GM19035 (cell line): ENCODE measurements around the gene PHF2.

Source experiments
- ATAC-seq: cut with Tn5 transposase; IDR thresholded peaks from one replicate; pipeline ENCODE4 v1.9.1; 2021; ENCODE audit not compliant: unreplicated experiment

Gene PHF2

DNA sequence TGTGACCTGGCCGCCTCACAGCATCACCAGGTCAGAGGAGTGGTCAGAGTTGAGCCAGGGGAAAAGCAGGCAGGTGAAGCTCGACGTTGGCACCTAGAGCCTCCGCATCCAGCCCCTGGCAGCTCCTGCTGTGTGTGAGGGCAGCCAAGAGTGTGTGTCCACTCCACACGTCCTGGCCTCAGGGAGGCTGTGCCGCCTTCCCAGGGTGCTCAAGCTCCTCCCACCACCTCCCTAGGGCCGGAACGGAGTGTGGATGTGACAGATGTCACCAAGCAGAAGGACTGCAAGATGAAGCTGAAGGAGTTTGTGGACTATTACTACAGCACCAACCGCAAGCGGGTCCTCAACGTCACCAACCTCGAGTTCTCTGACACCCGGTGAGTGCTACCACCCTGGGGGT is 72.5 kb downstream of the PHF2 start:
- no peak for ATAC-seq

DNA sequence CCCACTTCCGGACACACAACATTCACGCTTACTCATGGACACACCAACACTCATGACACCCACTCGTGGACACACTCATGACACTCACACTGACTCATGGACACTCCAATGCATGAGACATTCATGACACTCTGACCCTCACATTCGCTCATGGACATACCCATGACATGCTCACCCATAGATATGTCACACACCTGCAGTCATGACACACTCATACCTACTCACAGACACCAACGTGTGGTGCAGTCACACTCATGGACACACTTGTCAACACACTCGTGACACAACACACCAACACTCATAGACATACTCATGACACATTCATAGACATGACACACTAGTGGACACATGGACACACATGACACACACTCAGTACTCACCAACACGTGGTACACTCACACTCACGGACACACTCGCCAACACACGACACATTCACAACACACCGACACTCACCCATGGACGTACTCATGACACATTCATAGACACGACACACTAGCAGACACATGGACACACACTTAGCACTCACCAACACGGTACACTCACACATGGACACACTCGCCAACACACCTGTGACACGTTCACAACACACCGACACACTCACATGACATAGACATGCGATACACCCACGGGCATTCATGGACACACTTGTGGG is 73.4 kb downstream of the PHF2 start:
- no peak for ATAC-seq

DNA sequence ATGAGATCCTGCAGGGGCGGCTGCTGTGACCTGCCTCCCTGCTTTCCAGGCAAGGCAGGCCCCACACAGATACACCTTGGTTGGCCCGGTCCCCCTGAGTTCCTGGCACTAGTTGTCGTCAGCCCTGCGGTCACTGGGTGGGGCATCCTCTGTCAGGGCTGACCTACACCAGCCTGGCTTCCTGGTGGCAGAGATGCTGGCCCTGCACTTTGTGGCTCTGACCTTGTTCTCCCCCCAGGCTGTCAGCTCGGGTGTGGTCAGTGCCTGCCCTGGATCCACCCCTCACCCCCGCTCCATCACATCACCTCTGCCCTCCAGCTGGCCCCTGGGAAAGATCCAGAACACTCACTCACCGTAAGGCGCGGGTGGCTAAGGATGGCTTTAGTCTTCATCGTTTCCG is 74.1 kb downstream of the PHF2 start:
- no peak for ATAC-seq

DNA sequence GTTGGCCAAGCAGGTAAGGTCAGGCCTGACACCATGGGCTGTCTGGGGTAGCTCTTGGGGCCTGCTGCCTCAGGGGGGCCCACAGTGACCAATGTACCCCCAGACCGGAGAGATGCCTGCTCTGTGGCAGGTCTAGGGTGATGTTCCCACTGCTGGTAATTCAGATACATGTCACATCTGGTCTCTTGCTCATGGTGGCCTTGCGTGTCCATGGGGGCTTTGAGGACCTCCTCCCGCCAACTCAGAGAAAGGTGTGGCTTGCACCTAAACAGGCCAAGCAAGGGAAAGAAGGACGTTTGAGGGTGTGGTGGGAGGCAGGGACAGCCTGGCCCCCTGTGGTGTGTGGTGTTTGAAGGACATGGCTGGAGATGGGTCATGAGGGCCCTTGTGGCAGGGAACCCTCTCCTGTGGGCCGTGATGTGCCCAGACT is 75.2 kb downstream of the PHF2 start:
- no peak for ATAC-seq

DNA sequence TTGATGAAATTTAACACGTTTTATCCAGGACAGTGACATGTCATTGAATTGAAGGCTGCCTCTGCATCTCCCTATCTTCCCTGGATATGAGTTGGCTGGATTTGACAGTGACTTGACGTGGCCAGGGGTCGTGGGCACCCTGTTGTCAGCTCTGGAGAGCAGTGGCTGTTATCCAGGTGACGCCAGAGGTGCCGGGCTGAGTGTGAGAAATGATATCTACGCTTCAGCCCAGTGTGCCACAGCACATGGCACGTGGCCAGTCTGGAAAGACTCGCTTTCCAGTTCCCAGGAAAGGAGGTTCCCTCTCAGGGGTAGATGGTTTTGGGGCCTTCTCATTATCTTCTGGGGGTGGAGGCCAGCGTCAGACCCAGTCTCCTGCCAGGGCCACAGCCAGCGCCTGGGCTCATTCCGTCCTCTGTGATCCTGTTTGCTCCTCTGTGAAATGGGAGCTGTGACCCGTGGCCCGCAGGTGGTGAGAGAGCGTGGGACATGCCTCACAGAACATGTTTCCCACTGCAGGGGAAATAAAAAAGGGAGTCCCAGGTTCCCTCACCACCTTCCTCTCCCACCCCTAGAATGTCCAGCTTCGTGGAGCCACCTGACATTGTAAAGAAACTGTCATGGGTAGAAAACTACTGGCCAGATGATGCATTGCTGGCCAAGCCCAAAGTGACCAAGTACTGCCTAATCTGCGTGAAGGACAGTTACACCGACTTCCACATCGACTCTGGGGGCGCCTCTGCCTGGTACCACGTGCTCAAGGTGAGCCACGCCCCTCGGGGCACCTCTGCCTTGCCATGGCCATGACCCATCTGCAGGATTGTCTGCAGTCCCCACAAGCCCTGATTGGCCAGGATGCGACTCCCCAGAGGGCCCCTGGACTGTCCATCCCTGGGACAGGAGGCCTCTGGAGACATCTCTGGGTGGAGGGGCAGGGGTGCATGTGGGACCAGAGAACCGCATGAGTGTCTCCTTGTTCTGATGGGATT is 76.5 kb downstream of the PHF2 start:
- ATAC-seq: no peak

DNA sequence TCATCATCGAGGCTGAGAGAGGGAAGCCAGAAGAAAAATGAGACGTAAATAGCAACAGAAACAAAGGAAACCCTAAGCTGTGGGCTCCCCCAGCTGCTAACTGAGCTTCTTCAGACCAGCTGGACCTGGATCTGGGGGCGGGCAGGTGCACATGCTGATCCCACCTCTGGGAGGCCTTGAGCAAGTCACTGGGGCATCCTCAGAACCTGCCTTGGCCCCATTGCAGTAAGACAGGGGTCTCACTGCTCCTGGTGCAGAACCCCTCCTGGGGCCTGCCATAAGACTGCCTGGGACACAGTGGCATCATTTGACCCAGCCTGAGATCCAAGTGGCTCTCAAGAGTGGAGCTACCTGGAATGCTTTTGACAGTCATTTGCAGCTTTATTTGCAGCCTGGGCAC is 77.4 kb downstream of the PHF2 start:
- ATAC-seq: no peak

DNA sequence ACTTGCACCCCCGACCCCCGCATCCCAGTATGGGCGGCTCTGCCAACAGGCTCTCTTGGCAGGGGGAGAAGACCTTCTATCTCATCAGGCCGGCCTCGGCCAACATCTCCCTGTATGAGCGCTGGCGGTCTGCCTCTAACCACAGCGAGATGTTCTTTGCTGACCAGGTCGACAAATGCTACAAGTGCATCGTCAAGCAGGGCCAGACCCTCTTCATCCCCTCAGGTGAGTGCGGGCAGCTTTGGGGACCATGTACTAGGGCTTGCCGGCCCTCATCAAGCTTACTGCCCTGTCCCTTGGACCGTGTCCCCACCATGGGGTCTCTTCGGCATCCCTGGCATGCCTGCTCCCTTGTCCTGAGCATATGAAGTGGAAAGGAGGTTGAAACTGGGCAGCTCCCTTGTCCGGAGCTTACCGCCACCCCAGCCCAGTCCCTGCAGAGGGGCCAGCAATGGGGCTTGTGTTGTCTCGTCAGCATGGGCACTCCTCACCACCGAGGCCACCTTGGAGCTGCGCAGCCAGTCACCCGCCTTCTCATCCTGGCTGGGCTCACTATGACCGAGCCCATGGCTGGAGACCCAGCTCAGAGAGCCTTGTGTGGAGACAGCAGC is 78.1 kb downstream of the PHF2 start:
- ATAC-seq: no peak

DNA sequence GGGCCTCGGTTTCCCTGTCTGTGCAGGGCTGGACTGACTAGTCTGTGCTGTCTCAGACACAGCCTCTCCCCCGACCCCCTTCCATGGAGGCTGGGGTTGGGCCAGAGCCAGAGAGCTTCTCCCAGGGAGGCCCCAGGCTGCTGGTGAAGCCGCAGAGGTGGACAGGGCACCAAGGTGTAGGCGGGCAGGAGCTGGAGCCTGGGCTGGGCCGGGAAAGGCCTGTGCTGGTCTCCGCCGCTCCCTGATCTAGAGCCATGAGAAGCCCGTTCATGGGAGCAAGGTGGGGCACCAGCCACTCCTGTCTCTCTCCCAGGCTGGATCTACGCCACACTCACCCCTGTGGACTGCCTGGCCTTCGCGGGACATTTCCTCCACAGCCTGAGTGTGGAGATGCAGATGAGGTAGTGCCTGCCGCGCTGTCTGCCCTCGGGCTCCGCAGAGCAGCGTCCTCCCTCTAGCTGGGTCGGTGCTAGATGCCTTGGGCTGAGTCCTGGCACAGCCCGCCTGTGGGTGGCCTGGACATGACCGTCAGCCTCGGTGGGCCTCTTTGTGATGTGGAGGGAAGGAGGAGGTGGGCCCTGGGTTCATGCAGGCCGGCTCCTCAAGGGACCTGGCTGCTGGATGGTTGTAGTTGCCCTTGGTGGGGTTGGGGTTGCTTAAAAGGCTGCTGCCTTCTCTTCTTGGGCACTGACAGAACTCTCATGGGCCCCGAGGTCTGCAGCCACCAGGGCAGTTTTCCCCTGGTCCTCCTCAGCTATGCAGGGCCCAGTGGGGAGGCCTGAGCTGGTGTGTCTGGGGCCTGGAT is 79.4 kb downstream of the PHF2 start:
- no peak for ATAC-seq

DNA sequence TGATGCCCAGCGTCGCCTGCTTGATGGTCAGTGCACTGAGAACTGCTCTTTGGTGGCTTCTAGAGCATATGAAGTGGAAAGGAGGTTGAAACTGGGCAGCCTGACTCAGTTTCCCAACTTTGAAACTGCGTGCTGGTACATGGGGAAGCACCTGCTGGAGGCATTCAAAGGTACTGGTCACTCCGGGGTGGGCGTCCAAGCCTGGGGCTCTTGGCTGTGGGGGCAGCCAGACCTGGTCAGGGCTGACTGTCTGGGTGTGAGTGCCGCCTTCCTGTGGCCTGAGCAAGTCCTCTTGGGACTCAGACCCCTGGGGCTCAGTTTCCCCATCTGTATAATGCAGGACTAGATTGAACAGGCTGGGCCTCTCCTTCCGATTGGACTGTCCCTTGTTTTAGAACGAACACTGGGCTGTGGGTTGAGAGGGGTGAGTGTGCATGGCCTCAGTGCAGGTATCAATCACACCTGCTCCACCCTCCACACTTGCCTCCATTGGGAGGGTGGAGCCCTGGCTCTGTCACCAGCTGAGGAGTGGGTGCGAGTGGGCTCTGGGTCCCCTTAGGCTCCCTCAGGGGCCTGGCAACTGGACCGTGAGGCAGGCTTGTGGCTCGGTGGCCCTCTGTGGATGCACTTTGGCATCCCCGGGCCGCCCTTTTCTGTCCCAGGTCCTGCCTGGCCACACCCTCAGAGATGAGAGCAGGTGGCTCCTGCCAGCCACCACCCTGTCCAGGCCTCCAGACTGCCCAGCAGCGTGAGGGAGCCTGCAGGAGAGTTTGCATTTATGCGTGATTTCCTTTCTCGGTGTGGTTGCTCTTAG is 80.2 kb downstream of the PHF2 start:
- no peak for ATAC-seq

DNA sequence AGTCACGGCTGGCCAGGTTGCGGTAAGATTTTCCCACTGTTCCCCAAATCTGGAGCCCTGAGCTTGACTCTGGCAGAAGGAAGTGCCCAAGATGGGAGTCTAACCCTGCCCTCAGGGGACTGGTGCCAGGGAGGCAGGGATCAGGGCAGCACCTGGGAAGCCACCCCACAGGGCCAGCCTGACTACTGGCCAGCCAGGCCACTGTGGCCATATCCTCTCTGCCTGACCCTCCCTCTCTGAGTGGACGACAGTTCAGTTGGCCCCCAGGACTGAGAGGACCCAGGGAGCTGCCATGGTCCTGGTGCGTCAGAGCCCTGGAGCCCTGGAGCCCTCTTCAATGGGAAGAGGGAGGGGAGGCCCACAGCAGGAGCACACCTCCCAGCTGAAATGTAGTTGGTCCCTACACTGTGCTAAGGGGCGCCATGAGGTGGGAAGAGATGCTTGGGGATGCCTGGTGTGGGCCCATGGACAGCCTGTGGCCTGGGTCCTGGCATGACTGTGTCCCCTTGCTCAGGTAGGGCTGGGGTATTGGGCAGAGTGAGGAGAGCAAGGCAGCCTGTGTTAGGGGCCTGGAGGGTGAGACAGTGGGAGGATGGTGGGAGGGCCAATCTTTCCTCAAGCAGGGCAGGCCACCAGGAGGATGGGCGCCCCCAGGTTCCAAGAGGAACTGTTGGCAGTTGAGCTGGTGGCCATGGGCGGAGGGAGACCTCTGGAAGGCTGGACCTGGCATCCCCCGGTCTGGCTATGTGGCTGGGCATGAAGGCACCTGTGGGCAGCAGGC is 81.1 kb downstream of the PHF2 start:
- no peak for ATAC-seq

DNA sequence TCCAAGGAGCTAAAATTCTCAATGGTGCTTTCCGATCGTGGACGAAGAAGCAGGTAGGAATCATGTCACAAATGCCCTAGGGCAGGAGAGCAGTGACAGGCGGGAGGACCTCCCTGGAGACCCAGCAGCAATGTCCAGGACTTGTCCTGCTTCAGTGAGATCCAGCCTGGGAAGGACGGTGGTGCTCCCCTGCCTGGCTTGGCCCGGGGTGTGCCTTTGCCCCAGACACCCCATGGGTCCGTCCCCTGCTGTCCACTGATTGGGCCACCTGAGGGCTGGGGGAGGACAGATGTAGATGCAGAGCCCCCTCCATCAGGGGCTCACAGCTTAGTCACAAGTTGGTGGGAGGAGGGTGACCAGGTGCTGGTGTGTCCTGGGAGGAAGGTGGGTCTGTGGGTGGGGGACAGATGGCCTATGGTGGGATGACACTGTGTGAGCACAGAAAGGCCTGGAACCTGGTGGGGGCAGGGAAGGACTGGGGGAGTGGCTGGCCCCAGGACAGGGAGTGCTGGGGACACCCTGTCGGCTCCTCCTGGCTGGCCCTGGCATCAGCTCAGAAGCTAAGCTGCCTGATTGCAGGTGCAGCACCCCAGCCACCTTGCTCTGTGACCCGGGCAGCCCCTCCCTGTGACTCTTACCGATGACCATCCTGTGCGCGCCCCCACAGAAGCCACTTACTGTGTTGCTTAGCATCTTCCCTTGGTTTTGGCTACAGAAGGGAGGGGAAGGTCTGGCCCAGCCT is 82.0 kb downstream of the PHF2 start:
- no peak for ATAC-seq

DNA sequence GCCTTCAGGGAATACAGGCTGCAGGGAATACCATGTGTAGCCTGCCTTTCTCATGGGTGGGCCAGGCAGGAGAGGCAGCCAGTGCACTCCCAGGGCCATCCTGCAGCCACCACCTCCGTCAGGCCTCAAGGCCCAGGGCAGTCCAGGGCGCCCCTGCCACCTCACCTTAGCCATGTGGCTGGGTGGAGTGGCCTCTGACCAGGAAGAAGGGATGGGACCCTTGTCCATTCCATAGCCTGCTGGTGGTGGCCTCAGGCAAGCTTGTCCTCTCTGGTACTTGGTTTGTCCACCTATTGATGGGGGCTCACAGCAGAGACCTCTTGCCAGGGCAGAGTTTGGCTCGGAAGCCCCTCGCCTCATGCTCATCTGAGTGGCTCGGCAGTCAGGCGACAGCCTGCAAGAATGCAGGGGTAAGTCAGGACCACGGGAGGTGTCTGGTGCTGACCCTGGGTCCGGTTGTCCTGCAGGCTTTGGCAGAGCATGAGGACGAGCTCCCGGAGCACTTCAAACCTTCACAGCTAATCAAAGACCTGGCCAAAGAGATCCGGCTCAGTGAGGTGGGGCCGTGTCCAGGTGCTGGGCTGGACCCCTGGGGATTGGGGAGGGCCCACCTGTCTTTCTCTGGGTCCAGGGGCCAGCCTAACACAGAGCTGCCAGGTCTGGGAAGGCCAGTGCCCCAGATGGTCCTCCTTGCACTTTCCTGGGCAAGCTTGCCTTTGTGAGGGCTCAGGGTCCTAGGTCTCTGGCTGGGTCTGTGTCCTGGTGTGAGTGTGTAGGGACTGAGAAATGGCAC is 82.9 kb downstream of the PHF2 start:
- no peak for ATAC-seq

DNA sequence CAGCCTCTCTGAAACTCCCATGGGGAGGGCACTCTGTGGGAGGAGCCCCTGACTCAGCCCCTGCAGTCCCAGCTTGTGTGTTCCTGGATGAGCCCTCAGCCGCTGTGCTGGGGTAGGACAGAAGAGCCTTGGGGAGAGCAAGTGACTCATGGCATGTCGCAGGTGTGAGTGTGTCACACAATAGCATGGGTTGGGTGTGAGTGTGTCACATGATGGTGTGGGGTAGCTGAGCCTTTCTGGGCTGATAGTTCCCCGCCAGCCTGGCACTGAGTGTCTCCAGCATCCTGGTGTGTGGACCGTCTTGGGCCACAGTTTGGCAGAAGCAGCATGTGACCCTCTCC is 83.4 kb downstream of the PHF2 start:
- ATAC-seq: no peak

DNA sequence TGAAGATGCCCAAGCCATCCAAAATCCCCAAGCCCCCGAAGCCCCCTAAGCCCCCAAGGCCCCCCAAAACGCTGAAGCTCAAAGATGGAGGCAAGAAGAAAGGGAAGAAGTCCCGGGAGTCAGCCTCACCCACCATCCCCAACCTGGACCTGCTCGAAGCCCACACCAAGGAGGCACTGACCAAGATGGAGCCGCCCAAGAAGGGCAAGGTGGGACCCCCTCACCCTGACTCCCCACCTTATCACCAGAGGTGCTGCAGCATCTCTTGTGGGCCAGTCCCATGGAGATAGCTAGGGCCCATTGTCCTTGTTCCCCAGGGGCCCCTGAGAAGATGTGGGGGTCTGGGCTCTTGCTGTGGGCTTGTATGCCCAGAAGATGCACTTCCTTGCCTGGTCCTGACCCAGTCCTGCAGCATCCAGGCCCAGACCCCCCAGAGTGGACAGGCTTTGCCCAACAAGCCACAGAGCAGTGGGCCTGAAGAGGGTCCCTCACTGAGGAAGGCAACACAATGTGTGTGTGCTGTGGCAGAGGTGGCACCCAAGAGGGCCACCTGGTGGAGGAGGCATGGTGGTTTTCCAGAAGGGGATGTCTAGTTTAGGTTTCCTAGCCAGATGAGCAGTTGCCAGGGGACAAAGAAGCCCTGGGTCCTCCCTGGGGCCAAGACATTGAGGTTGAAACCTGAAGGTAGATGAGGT is 84.1 kb downstream of the PHF2 start:
- no peak for ATAC-seq

DNA sequence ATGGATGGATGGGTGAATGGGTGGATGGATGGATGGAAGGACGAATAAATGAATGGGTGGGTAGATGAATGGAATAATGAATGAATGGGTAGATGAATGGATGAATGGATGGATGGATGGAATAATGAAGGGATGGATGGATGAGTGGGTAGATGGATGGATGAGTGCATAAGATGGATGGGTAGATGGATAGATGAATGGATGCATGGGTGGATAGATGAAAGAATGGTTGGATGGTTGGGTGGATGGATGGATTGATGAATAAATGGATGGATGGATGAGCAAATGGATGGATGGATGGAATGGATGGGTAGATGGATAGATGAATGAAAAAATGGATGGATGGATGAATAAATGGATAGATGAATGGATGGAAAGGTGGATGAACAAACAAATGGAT is 85.2 kb downstream of the PHF2 start:
- no peak for ATAC-seq

DNA sequence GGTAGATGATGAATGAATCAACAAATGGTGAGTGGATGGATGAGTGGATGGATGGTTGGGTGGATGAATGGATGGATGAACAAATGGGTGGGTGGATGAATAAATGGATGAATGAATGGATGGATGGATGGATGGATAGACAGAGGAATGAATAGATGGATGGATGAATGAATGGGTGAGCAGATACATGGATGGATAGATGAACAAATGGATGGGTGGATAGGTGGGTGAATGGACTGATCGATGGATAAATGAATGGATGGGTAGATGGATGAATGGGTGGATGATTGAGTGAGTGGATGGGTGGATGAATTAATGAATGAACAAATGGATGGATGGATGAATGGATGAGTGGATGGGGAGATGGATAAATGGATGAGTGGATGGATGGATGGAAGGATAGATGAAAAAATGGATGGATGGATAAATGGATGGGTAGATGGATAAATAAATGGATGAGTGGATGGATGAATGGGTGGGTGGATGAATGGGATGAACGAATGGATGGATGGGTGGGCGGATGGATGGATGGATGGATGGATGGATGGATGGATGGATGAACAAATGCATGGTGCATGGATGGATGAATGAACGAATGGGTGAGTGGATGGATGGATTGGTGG is 85.7 kb downstream of the PHF2 start:
- no peak for ATAC-seq

DNA sequence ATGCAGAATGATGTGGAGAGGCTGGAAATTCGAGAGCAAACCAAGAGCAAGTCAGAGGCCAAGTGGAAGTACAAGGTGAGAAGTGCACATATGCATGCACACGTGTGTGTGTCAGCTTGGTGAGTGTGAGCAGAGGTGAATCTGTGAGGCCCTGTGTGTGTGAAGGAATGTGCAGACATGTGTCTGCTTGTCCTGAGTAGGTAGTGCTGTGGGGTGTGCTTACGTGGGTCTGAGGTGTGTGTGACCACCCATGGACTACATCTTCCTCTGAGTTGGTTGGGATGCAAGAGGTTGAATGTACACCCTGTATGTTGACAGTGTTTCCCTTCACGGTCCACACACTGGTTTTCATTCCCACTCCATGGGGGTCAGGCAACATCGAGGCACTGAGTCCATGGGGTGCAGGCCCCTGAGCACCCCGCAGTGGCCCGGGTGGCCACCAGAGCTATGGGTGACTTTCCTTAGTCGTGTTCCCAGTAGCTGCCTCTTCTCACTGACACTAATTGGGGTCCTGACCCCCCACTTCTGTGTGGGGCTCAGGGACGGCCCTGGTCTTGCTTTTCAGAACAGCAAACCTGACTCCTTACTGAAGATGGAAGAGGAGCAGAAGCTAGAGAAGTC is 86.7 kb downstream of the PHF2 start:
- ATAC-seq: no peak
